ENCODE measurements around the gene DTNB.

DNA sequence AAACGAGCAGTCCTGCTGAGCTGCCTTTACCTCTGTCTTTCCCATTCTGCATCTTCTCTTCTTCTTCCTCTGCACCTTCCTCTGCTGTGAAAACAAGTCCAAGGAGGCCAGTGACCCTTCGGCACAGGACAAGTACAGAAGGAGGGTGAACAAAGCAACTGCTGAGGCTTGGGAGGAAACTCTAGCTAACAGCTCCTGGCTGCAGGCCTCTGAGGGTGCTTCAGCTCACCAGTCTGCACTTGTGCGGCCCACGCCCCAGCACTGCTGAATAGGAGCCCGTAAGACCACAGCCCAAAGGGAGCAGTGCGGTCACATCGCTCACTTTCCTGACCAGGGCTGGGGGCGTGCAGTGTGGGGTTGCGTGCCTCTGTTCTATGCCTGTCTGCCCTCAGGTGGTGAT, 289.6 kb downstream of the DTNB start:
- TF ChIP-seq CTCF (IDR thresholded peaks at IDR 0.05), result no peak
- no peak for TF ChIP-seq POLR2A (IDR thresholded peaks at IDR 0.05)

Measured in Peyer's patch (tissue), 4 donors.